GM23338 (cell line): Measurements from ENCODE around the gene SERPINB11. TPM values are rescaled to one million over a fixed set of nuclear protein-coding genes. Genes with fewer than 3 reads are reported as not detected.

ENCODE experiments used
- ATAC-seq: fragments of 200-7000 bp; cut with Tn5 transposase; 3 replicates; pipeline ENCODE4 v1.9.1; 2020
- DNase-seq: peaks from one replicate; pipeline ENCODE4 v3.0.0-alpha.2; 2015; ENCODE audit warnings: low spot score
- H2AFZ ChIP-seq: fragments of 200-600 bp; sonication (generic); 2 replicates; pipeline ENCODE4 v1.8.0; 2016; ENCODE audit warnings: antibody characterized with exemption, mild to moderate bottlenecking, moderate library complexity
- H3F3A ChIP-seq: fragments of 200-600 bp; sonication (generic); replicated peaks from 2 replicates; pipeline ENCODE4 v1.8.0; 2017; ENCODE audit warnings: antibody characterized with exemption, mixed run types, low read depth
- H3K27ac ChIP-seq: fragments of 200-600 bp; sonication (generic); 2 replicates; pipeline ENCODE4 v1.6.1; 2016; ENCODE audit warnings: low read depth
- H3K27me3 ChIP-seq: fragments of 200-600 bp; sonication (generic); 2 replicates; pipeline ENCODE4 v1.8.0; 2016; ENCODE audit warnings: mild to moderate bottlenecking, mixed run types, moderate library complexity; ENCODE audit not compliant: insufficient read depth
- H3K36me3 ChIP-seq: fragments of 200-600 bp; sonication (generic); 2 replicates; pipeline ENCODE4 v1.8.0; 2016; ENCODE audit warnings: mild to moderate bottlenecking; ENCODE audit not compliant: insufficient read depth
- H3K4me1 ChIP-seq: fragments of 200-600 bp; sonication (generic); 2 replicates; pipeline ENCODE4 v1.8.0; 2016; ENCODE audit warnings: mild to moderate bottlenecking, moderate library complexity; ENCODE audit not compliant: insufficient read depth
- H3K4me2 ChIP-seq: fragments of 200-600 bp; sonication (generic); 2 replicates; pipeline ENCODE4 v1.7.1; 2017; ENCODE audit warnings: mixed run types
- H3K4me3 ChIP-seq: fragments of 200-600 bp; sonication (generic); 2 replicates; pipeline ENCODE4 v1.6.1; 2016; ENCODE audit warnings: mixed run types
- H3K79me2 ChIP-seq: fragments of 200-600 bp; sonication (generic); replicated peaks from 2 replicates; pipeline ENCODE4 v1.8.0; 2017; ENCODE audit warnings: mild to moderate bottlenecking; ENCODE audit not compliant: insufficient read depth
- H3K9me2 ChIP-seq: fragments of 200-600 bp; sonication (generic); 2 replicates; pipeline ENCODE4 v1.8.0; 2017; ENCODE audit not compliant: insufficient read depth
- H4K20me1 ChIP-seq: fragments of 200-600 bp; sonication (generic); replicated peaks from 2 replicates; pipeline ENCODE4 v1.8.0; 2017; ENCODE audit warnings: mild to moderate bottlenecking; ENCODE audit not compliant: insufficient read depth
- H3K27ac Mint-ChIP-seq: 2 replicates; pipeline ENCODE4 v1.8.0; 2020; ENCODE audit warnings: inconsistent platforms, mild to moderate bottlenecking, moderate library complexity, mixed read lengths
- H3K27me3 Mint-ChIP-seq: 3 replicates; pipeline ENCODE4 v1.8.0; 2022; ENCODE audit warnings: low read depth, mild to moderate bottlenecking, moderate library complexity, mixed read lengths, inconsistent platforms; ENCODE audit not compliant: insufficient read depth, poor library complexity
- H3K36me3 Mint-ChIP-seq: 3 replicates; pipeline ENCODE4 v1.8.0; 2021; ENCODE audit warnings: low read depth, mild to moderate bottlenecking, inconsistent platforms, moderate library complexity, mixed read lengths
- H3K4me1 Mint-ChIP-seq: 3 replicates; pipeline ENCODE4 v1.8.0; 2020; ENCODE audit warnings: mild to moderate bottlenecking, inconsistent platforms, mixed read lengths
- H3K4me3 Mint-ChIP-seq: 3 replicates; pipeline ENCODE4 v1.8.0; 2021; ENCODE audit warnings: moderate library complexity, mild to moderate bottlenecking, inconsistent platforms, mixed read lengths
- H3K9me3 Mint-ChIP-seq: 3 replicates; pipeline ENCODE4 v1.8.0; 2020; ENCODE audit warnings: moderate library complexity, mild to moderate bottlenecking, inconsistent platforms, mixed read lengths
- CREB1 ChIP-seq: fragments of 250-450 bp; sonication (Bioruptor Pico); IDR thresholded peaks from 2 replicates; pipeline ENCODE4 v1.5.0; 2020; ENCODE audit warnings: low read depth, mild to moderate bottlenecking, moderate library complexity
- CTCF ChIP-seq, 2 experiments: fragments of 200-600 bp in 1 of 2; sonication (generic) in 1 of 2; conservative IDR thresholded peaks; 2 replicates each; pipeline versions ENCODE4 v1.5.1 to v1.6.1; 2016 to 2017; ENCODE audit warnings: antibody characterized with exemption in 2 of 2, low read depth in 2 of 2, mild to moderate bottlenecking in 2 of 2, moderate library complexity in 1 of 2
- ETS1 ChIP-seq: IDR thresholded peaks from 2 replicates; pipeline ENCODE4 v1.6.1; 2016; ENCODE audit warnings: antibody characterized with exemption
- EZH2 ChIP-seq: fragments of 200-600 bp; sonication (generic); IDR thresholded peaks from one replicate; pipeline ENCODE4 v1.8.0; 2017; ENCODE audit warnings: antibody characterized with exemption, mild to moderate bottlenecking, low read depth; ENCODE audit not compliant: unreplicated experiment
- EZH2phosphoT487 ChIP-seq: fragments of 200-600 bp; sonication (generic); IDR thresholded peaks from one replicate; pipeline ENCODE4 v1.8.1; 2018; ENCODE audit warnings: antibody characterized with exemption; ENCODE audit not compliant: unreplicated experiment
- JUNB ChIP-seq: IDR thresholded peaks from one replicate; pipeline ENCODE4 v1.6.1; 2016; ENCODE audit warnings: antibody characterized with exemption; ENCODE audit not compliant: unreplicated experiment
- NANOG ChIP-seq: IDR thresholded peaks from 2 replicates; pipeline ENCODE4 v1.6.1; 2016; ENCODE audit warnings: antibody characterized with exemption, borderline replicate concordance
- STAT1 ChIP-seq: IDR thresholded peaks from one replicate; pipeline ENCODE4 v1.6.1; 2016; ENCODE audit warnings: antibody characterized with exemption; ENCODE audit not compliant: unreplicated experiment
- ZNF114 ChIP-seq: fragments of 250-450 bp; sonication (Bioruptor Pico); IDR thresholded peaks from 2 replicates; pipeline ENCODE4 v1.5.0; 2020; ENCODE audit warnings: mild to moderate bottlenecking, moderate library complexity
- ZNF462 ChIP-seq: fragments of 250-450 bp; sonication (Bioruptor Pico); IDR thresholded peaks from 2 replicates; pipeline ENCODE4 v1.5.0; 2020; ENCODE audit warnings: mild to moderate bottlenecking, moderate library complexity
- polyA plus RNA-seq: library from polyadenylated mRNA; unstranded; fragments of >200 nt; fragmentation: Nextera tagmentation; extraction: Ambion mirVana; gene quantifications from 2 replicates; pipeline ENCODE4 v1.2.1, GENCODE V29; 2016
- total RNA-seq: library from RNA; depleted of rRNA; stranded (reverse); fragments of >200 nt; shearing (Covaris generic); gene quantifications from 2 replicates; pipeline ENCODE4 v1.2.3, GENCODE V29; 2014; rRNA removed

Gene SERPINB11
- total and polyA plus RNA-seq, 2 experiments from 2014 or later, result not detected

- peak; percentile 23 for DNase-seq
- Histone ChIP-seq H3K4me2 (no peak overlapping the region), H3K27me3 (no peaks in the 10 kb centered on the region), H2AFZ (no peak overlapping the region), H4K20me1 (no peaks in the 10 kb centered on the region), H3K4me3 (no peak overlapping the region), H3K79me2 (no peaks in the 10 kb centered on the region), H3K27ac (no peak overlapping the region), H3K9me2 (peaks cover 7% of the 10 kb centered on the region; the same call in 1 of the 2 replicates), H3K4me1 (no peaks in the 10 kb centered on the region), H3F3A (no peaks in the 10 kb centered on the region), H3K36me3 (no peaks in the 10 kb centered on the region)
- Mint-ChIP-seq H3K27me3 (no peaks in the 10 kb centered on the region), H3K9me3 (peaks cover 10% of the 10 kb centered on the region; the same call in 2 of the 3 replicates), H3K4me3 (no peak overlapping the region), H3K36me3 (0 out of 3 replicates have a peak, but pooled peaks cover 3% of the 10 kb centered on the region), H3K27ac (no peak overlapping the region), H3K4me1 (peaks cover 3% of the 10 kb centered on the region; the same call in 1 of the 3 replicates)
- no peak for TF ChIP-seq ZNF462 (CRISPR knock-in tag)
- no peak for TF ChIP-seq CTCF (conservative IDR thresholded peaks at IDR 0.05; ENCODE audit: low read depth in 2 of 2)
- TF ChIP-seq NANOG, result no peak
- TF ChIP-seq EZH2phosphoT487, result no peak
- TF ChIP-seq ZNF114 (CRISPR knock-in tag), result no peak
- no peak for TF ChIP-seq CREB1
- no peak for TF ChIP-seq JUNB
- no peak for TF ChIP-seq ETS1
- TF ChIP-seq EZH2, result no peak
- no peak for TF ChIP-seq STAT1
- peak; percentile 54; the same call in 2 of the 3 replicates for ATAC-seq
Observed at GRCh38 chr18:63765837-63766236, 63.1 kb downstream of the SERPINB11 start.

Other genes with a start within 250 kb of the SERPINB11 start
- gene SERPINB5, start 226.0 kb upstream of the SERPINB11 start, total RNA-seq, result not detected in 2 replicates
- gene SERPINB5, start 226.0 kb upstream of the SERPINB11 start, polyA plus RNA-seq, result 0.16 TPM in 1 of 2 replicates, not detected in the other
- not detected in 2 replicates for gene SERPINB12, start 160.6 kb upstream of the SERPINB11 start, total RNA-seq
- not detected in 2 replicates for gene SERPINB12, start 160.6 kb upstream of the SERPINB11 start, polyA plus RNA-seq
- gene SERPINB13, start 115.6 kb upstream of the SERPINB11 start, total RNA-seq, result not detected in 2 replicates
- not detected in 2 replicates for gene SERPINB13, start 115.6 kb upstream of the SERPINB11 start, polyA plus RNA-seq
- gene SERPINB4, start 58.7 kb upstream of the SERPINB11 start, total RNA-seq, result 1.1 and 1.2 TPM in 2 replicates
- gene SERPINB4, start 58.7 kb upstream of the SERPINB11 start, polyA plus RNA-seq, result 1.5 and 2.3 TPM in 2 replicates
- 0.59 TPM in 1 of 2 replicates, not detected in the other for gene SERPINB3, start 41.1 kb upstream of the SERPINB11 start, total RNA-seq
- 0.27 and 0.33 TPM in 2 replicates for gene SERPINB3, start 41.1 kb upstream of the SERPINB11 start, polyA plus RNA-seq
- not detected in 2 replicates for gene SERPINB7, start 72.5 kb downstream of the SERPINB11 start, total RNA-seq
- not detected in 2 replicates for gene SERPINB7, start 72.5 kb downstream of the SERPINB11 start, polyA plus RNA-seq
- gene SERPINB2, start 184.7 kb downstream of the SERPINB11 start, total RNA-seq, result not detected in 2 replicates
- gene SERPINB2, start 184.7 kb downstream of the SERPINB11 start, polyA plus RNA-seq, result not detected in 2 replicates
- gene SERPINB10, start 205.0 kb downstream of the SERPINB11 start, total RNA-seq, result not detected in 2 replicates
- not detected in 2 replicates for gene SERPINB10, start 205.0 kb downstream of the SERPINB11 start, polyA plus RNA-seq
- 0.54 and 2.6 TPM in 2 replicates for gene HMSD, start 246.3 kb downstream of the SERPINB11 start, total RNA-seq
- gene HMSD, start 246.3 kb downstream of the SERPINB11 start, polyA plus RNA-seq, result 13.0 and 25.1 TPM in 2 replicates